Measurements from ENCODE around the gene TMEM72. TPM values are rescaled to one million over a fixed set of nuclear protein-coding genes. Genes with fewer than 3 reads are reported as not detected.

TMEM72 gene
- total RNA-seq, 6 experiments from 2014 or later, result not detected

GRCh38 chr10:44961230-44961571 is 50.1 kb downstream of the TMEM72 start:
- peaks cover 40% of the 10 kb centered on the region for H3K4me1 Mint-ChIP-seq (ENCODE audit: low read depth)
- no peaks in the 10 kb centered on the region for H3K9me3 Mint-ChIP-seq
- no peak overlapping the region for H3K4me3 Mint-ChIP-seq
- H3K27ac Mint-ChIP-seq, result no peak overlapping the region
- no peak for DNase-seq
- TF ChIP-seq CTCF (IDR thresholded peaks at IDR 0.05), result no peak
- peaks cover 9% of the 10 kb centered on the region for H3K36me3 Mint-ChIP-seq (ENCODE audit: low read depth)
- peaks cover 1% of the 10 kb centered on the region; the same call in 1 of the 2 replicates for H3K27me3 Mint-ChIP-seq (ENCODE audit: insufficient read depth)

GRCh38 chr10:44961931-44962750 is 51.0 kb downstream of the TMEM72 start:
- DNase-seq, result no peak
- H3K9me3 Mint-ChIP-seq, result no peaks in the 10 kb centered on the region
- H3K4me1 Mint-ChIP-seq (ENCODE audit: low read depth), result peaks cover 45% of the 10 kb centered on the region
- peaks cover 1% of the 10 kb centered on the region; the same call in 1 of the 2 replicates for H3K27me3 Mint-ChIP-seq (ENCODE audit: insufficient read depth)
- no peak overlapping the region for H3K4me3 Mint-ChIP-seq
- H3K27ac Mint-ChIP-seq, result no peak overlapping the region
- TF ChIP-seq CTCF (IDR thresholded peaks at IDR 0.05), result no peak
- 0 out of 2 replicates have a peak, but pooled peaks cover under 1% of the 10 kb centered on the region for H3K36me3 Mint-ChIP-seq (ENCODE audit: low read depth)

GRCh38 chr10:44962870-44963738 is 52.0 kb downstream of the TMEM72 start:
- no peak overlapping the region for H3K27ac Mint-ChIP-seq
- peak; percentile 51 for TF ChIP-seq CTCF (IDR thresholded peaks at IDR 0.05)
- no peak for DNase-seq
- peaks cover 1% of the 10 kb centered on the region; the same call in 1 of the 2 replicates for H3K27me3 Mint-ChIP-seq (ENCODE audit: insufficient read depth)
- no peaks in the 10 kb centered on the region for H3K36me3 Mint-ChIP-seq (ENCODE audit: low read depth)
- H3K9me3 Mint-ChIP-seq, result no peaks in the 10 kb centered on the region
- peaks cover 42% of the 10 kb centered on the region for H3K4me1 Mint-ChIP-seq (ENCODE audit: low read depth)
- no peak overlapping the region for H3K4me3 Mint-ChIP-seq

GRCh38 chr10:44963772-44964633 is 52.9 kb downstream of the TMEM72 start:
- no peaks in the 10 kb centered on the region for H3K36me3 Mint-ChIP-seq (ENCODE audit: low read depth)
- H3K4me1 Mint-ChIP-seq (ENCODE audit: low read depth), result peaks cover 33% of the 10 kb centered on the region
- peaks cover 1% of the 10 kb centered on the region; the same call in 1 of the 2 replicates for H3K27me3 Mint-ChIP-seq (ENCODE audit: insufficient read depth)
- TF ChIP-seq CTCF (IDR thresholded peaks at IDR 0.05), result no peak; the same call in 1 of the 2 replicates
- no peak for DNase-seq
- H3K4me3 Mint-ChIP-seq, result no peak overlapping the region
- no peaks in the 10 kb centered on the region for H3K9me3 Mint-ChIP-seq
- no peak overlapping the region for H3K27ac Mint-ChIP-seq

GRCh38 chr10:44965104-44965503 is 54.0 kb downstream of the TMEM72 start:
- Mint-ChIP-seq H3K4me3 (no peak overlapping the region), H3K36me3 (ENCODE audit: low read depth) (no peaks in the 10 kb centered on the region), H3K27me3 (ENCODE audit: insufficient read depth) (peaks cover 7% of the 10 kb centered on the region), H3K4me1 (ENCODE audit: low read depth) (peaks cover 31% of the 10 kb centered on the region), H3K27ac (no peak overlapping the region), H3K9me3 (no peaks in the 10 kb centered on the region)
- no peak for TF ChIP-seq CTCF (IDR thresholded peaks at IDR 0.05)
- DNase-seq, result no peak
